ENCODE measurements around the gene TPBG.

Gene TPBG

DNA sequence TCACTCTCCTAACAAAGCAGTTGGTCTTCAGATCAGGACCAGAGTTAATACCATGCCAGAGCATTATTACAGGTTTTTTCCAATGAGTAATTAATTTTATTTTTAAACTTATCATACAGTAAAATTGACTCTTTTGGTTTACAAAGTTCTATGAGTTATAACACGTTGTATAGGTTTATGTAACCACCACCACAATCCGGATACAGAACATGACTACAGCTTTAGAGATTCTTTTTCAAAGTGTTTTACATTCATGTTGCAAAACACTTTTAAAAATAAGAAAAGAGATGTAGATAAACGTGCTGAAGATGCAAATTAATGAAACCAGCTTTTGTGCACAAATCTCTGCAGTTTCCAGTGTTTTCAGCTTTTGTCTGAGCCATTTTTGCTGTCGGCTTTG, 1.5 kb upstream of the TPBG start:
- DNase-seq (ENCODE audit: insufficient read length) (no peak), FAIRE-seq (no peak)
- no peak for TF ChIP-seq POLR2AphosphoS5 (IDR thresholded peaks at IDR 0.05; ENCODE audit: low read depth, low read length)
- TF ChIP-seq POLR2A (IDR thresholded peaks at IDR 0.05; ENCODE audit: low read depth, low read length): no peak
- TF ChIP-seq TAF1 (IDR thresholded peaks at IDR 0.05; ENCODE audit: borderline replicate concordance, low read depth, low read length): no peak

DNA sequence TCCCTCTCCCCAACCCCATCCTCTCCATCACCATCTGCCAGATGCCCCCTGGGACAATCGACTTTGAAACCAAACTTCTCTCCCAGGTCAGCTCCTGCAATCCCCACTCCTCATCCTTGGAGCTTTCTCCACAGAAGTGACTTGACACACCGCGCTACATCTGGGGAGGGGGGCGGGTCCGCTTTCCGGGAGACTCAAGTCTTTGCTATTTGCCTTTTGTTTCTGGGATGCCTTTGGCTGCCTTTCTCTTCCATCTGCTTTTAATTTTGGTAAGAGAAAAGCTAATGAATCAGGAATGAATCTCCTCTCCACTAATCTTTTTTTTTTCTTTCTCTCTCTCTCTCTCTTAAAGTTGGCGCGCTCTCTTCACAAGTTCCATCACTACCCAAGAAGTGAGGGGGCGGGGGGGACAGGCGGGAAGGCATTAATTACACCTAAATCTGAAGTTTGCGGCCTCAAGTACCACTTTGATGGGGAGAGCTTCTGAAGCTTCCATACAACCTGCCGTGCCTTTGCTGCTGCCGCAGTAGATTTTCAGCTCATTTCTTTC, 664 bp upstream of the TPBG start:
- TF ChIP-seq POLR2A (IDR thresholded peaks at IDR 0.05; ENCODE audit: low read depth, low read length): no peak
- no peak for TF ChIP-seq POLR2AphosphoS5 (IDR thresholded peaks at IDR 0.05; ENCODE audit: low read depth, low read length)
- TF ChIP-seq TAF1 (IDR thresholded peaks at IDR 0.05; ENCODE audit: borderline replicate concordance, low read depth, low read length): no peak
- FAIRE-seq (no peak), DNase-seq (ENCODE audit: insufficient read length) (no peak)

DNA sequence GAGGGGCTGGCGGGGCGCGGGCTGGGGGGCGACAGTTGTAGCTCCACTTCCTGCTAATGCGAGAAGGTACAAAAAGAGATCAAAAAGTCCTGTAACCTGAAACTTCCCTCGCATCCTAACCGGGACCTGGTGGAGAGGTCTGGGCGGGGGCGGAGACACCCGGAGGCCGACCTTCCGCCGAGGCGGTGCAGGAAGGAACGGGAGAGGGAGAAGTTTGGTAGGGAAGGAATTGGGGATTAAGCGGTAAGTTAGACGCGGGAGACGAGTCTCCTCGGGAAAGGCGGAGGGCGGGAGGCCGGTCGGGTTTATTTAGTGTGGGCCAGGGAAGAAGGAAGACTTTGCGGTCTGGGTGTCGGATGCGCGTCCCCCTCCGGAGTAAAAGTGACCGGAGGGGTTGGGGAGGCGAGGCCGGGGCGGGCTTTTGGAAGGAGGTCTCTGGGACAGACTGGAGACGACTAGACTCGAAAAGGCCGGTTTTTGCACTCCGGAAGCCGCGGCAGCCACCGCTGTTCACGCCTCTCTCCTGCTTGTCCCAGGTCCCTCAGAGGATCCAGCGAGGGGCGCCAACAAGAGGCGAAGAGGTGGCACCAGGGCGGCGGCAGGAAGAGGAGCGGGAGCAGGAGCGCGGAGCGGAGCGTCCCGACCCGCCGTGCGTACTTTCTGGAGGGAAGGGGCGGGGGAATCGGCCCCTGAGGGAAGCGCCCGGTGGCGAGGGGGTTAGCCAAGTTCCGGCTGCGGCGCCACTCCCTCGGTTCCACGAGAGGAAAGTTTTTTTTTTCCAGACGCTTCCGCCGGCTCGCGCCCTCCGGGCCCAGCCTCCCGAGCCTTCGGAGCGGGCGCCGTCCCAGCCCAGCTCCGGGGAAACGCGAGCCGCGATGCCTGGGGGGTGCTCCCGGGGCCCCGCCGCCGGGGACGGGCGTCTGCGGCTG, 734 bp downstream of the TPBG start:
- FAIRE-seq (peak; percentile 67), DNase-seq (ENCODE audit: insufficient read length) (peak; percentile 13)
- no peak for TF ChIP-seq POLR2AphosphoS5 (IDR thresholded peaks at IDR 0.05; ENCODE audit: low read depth, low read length)
- TF ChIP-seq TAF1 (IDR thresholded peaks at IDR 0.05; ENCODE audit: borderline replicate concordance, low read depth, low read length): no peak
- TF ChIP-seq POLR2A (IDR thresholded peaks at IDR 0.05; ENCODE audit: low read depth, low read length): no peak

DNA sequence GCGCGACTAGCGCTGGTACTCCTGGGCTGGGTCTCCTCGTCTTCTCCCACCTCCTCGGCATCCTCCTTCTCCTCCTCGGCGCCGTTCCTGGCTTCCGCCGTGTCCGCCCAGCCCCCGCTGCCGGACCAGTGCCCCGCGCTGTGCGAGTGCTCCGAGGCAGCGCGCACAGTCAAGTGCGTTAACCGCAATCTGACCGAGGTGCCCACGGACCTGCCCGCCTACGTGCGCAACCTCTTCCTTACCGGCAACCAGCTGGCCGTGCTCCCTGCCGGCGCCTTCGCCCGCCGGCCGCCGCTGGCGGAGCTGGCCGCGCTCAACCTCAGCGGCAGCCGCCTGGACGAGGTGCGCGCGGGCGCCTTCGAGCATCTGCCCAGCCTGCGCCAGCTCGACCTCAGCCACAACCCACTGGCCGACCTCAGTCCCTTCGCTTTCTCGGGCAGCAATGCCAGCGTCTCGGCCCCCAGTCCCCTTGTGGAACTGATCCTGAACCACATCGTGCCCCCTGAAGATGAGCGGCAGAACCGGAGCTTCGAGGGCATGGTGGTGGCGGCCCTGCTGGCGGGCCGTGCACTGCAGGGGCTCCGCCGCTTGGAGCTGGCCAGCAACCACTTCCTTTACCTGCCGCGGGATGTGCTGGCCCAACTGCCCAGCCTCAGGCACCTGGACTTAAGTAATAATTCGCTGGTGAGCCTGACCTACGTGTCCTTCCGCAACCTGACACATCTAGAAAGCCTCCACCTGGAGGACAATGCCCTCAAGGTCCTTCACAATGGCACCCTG, 1.6 kb downstream of the TPBG start:
- FAIRE-seq (peak; percentile 27), DNase-seq (ENCODE audit: insufficient read length) (peak; percentile 19)
- no peak for TF ChIP-seq TAF1 (IDR thresholded peaks at IDR 0.05; ENCODE audit: borderline replicate concordance, low read depth, low read length)
- no peak for TF ChIP-seq POLR2AphosphoS5 (IDR thresholded peaks at IDR 0.05; ENCODE audit: low read depth, low read length)
- no peak for TF ChIP-seq POLR2A (IDR thresholded peaks at IDR 0.05; ENCODE audit: low read depth, low read length)

DNA sequence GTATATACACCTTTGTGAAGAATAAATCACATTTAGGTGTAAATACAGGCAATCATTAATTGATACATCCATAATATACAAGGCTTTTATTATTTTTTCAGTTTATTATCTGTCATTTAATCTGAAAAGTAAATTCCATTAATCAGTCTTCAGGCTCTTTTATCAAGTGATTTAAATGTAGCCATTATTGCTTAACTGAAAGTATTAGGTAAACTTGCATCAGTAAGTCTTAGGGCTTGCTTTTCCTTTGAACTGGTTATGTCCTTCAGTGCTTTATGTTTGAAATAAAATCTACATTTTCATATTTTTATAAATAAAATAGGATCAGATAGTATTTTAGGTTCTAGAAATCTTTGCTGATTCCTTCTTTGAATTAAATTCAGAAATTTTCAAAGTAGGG, 4.1 kb downstream of the TPBG start:
- FAIRE-seq (no peak), DNase-seq (ENCODE audit: insufficient read length) (no peak)
- TF ChIP-seq POLR2A (IDR thresholded peaks at IDR 0.05; ENCODE audit: low read depth, low read length) (no peak), POLR2AphosphoS5 (IDR thresholded peaks at IDR 0.05; ENCODE audit: low read depth, low read length) (no peak)

DNA sequence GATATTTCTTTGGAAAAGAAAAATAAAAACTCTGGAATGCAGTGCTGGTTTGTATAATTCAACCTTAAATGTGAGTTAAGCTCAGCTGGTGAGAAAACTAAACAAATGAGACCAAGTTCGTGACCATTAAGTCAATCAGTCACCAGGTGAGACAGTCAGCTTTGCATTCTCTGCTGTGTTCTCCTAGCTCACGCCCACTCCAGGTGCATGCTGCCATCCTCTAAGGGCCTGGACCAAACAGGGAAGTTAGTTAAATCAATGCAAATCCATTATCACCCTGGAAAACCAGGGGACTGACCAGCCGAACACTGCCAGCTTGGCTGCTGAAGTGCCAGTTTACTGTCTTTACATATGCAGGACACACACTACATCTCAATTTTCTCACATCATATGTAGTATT, 7.2 kb downstream of the TPBG start:
- TF ChIP-seq TAF1 (IDR thresholded peaks at IDR 0.05; ENCODE audit: borderline replicate concordance, low read depth, low read length) (no peak), POLR2A (IDR thresholded peaks at IDR 0.05; ENCODE audit: low read depth, low read length) (no peak), POLR2AphosphoS5 (IDR thresholded peaks at IDR 0.05; ENCODE audit: low read depth, low read length) (no peak)
- DNase-seq (ENCODE audit: insufficient read length) (no peak), FAIRE-seq (no peak)

DNA sequence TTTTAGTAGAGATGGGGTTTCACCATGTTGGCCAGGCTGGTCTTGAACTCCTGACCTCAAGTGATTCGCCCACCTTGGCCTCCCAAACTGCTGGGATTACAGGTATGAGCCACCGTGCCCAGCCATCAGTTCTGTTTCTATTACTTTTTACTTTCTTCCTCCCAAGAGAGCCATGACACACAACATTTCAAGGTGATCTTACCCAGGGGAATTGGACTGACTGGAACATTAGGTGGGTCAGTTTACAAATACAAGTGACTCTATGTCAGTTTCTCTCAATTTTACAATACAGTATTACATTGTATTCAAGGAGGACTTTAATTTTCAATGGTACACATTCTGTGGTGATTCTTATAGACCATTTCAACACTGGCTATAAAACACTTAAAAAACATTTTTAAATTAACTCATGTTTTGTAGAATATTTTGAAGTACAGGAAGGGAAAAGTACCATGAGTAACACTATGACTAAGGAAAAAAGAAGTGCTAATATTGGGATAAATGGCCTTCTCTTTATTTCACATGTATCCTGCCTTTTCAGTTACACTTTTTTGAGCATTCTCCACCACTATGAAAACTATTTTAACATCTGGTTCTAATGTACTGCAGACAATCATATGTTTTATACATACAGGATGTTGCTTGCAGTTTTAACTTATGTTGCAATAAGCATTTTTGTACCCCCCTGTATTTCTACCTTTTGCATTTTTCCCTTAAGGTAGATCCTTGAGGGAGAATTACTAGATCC, 8.4 kb downstream of the TPBG start:
- TF ChIP-seq TAF1 (IDR thresholded peaks at IDR 0.05; ENCODE audit: borderline replicate concordance, low read depth, low read length): no peak
- TF ChIP-seq POLR2A (IDR thresholded peaks at IDR 0.05; ENCODE audit: low read depth, low read length): no peak
- no peak for TF ChIP-seq POLR2AphosphoS5 (IDR thresholded peaks at IDR 0.05; ENCODE audit: low read depth, low read length)
- DNase-seq (ENCODE audit: insufficient read length) (no peak), FAIRE-seq (no peak)

DNA sequence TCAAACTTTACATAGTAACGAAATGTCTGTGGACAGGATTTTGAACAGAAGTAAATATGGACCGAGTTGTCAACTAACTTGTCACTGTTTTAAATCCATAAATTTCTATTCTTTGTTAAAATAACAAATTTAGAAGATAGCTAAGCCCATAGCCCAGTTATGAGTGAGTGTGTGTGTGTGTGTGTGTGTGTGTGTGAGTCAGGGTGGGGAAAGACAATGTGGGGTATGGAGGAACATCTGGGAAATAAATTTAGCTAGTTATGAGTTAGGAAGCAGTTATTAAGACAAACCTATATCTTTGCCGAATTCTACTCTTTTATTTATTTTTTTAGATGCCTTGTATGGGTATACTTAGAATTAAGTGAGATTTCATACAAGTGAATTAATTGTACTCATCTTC, 9.0 kb downstream of the TPBG start:
- no peak for TF ChIP-seq TAF1 (IDR thresholded peaks at IDR 0.05; ENCODE audit: borderline replicate concordance, low read depth, low read length)
- TF ChIP-seq POLR2AphosphoS5 (IDR thresholded peaks at IDR 0.05; ENCODE audit: low read depth, low read length): no peak
- TF ChIP-seq POLR2A (IDR thresholded peaks at IDR 0.05; ENCODE audit: low read depth, low read length): no peak
- no peak for FAIRE-seq
- no peak for DNase-seq (ENCODE audit: insufficient read length)

DNA sequence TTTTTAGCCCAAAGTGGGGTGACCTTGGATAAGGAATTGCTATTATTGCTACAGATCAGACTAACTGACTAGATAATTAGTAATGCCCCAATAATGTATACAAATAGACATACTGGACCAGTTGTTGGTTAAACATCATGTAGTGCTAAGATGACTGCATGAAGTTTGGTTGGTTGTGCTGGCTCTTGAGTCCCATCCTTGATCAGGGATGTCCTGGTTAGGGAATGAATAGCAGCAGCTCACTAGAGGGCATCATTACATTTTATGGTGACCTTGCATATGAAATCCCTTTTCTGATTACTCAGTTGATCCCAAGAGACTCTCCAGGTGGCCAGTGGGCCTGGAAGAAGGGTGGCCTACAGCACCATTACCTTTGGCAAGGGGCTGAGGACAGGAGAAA, 10.9 kb downstream of the TPBG start:
- TF ChIP-seq TAF1 (IDR thresholded peaks at IDR 0.05; ENCODE audit: borderline replicate concordance, low read depth, low read length): no peak
- TF ChIP-seq POLR2A (IDR thresholded peaks at IDR 0.05; ENCODE audit: low read depth, low read length): no peak
- TF ChIP-seq POLR2AphosphoS5 (IDR thresholded peaks at IDR 0.05; ENCODE audit: low read depth, low read length): no peak
- FAIRE-seq (no peak), DNase-seq (ENCODE audit: insufficient read length) (no peak)

DNA sequence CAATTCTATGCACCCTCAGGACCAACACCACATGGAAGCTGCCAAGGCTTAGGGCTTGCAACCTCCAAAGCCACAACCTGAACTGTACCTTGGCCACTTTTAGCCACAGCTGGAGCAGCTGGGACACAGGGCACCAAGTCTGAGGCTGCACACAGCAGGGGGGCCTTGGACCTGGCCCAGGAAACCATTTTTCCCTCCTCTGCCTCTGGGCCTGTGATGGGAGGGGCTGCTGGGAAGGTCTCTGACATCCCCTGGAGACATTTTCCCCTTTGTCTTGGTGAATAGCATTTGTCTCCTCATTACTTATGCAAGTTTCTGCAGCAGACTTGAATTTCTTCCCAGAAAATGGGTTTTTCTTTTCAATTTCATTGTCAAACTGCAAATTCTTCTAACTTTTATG, 13.0 kb downstream of the TPBG start:
- DNase-seq (ENCODE audit: insufficient read length): no peak
- no peak for FAIRE-seq
- no peak for TF ChIP-seq POLR2AphosphoS5 (IDR thresholded peaks at IDR 0.05; ENCODE audit: low read depth, low read length)
- no peak for TF ChIP-seq POLR2A (IDR thresholded peaks at IDR 0.05; ENCODE audit: low read depth, low read length)
- TF ChIP-seq TAF1 (IDR thresholded peaks at IDR 0.05; ENCODE audit: borderline replicate concordance, low read depth, low read length): no peak

Data from GM12892 (cell line).